HG03354 (cell line): ENCODE measurements around the gene MAP2K1.
"Not testable (repeated sequence)": the region's sequence is repeated elsewhere in the genome, so short reads cannot be mapped to it uniquely, and the experiment has no call there.

Source experiments
- ATAC-seq: cut with Tn5 transposase; IDR thresholded peaks from one replicate; pipeline ENCODE4 v1.9.1; 2021; ENCODE audit warnings: mild to moderate bottlenecking; ENCODE audit not compliant: unreplicated experiment, poor library complexity, severe bottlenecking

Gene MAP2K1

DNA sequence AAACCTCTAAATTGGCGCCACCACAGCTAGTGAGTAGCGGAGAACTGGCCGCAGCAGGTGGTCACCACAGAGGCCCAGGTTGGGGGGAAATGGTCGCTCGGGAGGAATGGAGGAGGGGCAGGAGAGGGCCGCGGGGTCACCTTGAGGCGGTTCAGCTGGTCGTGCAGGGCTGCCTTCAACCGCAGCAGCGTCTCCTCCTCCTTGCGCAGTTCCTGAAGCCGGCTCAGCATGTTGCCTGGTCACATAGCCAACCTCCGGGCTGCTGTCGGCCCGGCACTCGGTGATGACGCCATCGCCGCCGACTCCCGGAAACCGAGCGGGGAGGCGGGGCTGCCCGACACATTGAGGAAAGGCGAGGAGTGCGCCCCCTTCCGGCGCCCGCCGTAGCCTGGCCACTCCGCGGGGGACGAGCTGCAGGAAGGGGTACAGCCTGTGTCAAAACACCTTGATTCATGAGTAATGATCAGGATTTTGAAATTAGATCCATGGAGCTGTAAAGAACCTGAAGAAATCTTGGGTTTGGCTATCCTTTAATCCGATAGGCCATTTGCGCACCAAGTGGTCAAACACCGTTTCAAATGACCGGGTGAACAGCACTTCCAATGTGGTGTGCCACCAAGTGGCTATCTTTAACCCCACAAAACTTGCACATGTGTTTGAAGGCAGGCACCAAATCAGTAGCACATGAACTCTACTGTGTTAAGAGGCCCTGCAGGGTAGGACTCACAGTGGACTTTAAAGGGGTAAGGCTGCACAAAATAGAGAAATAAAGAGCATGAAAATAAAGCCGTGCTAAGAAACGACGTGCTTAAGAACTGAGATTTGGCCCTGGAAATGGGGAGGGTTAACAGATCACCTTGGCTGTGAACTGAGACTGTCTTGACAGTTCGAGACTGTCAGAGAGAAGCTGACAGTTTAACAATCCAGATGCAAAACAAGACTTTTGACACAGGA lies 111.1 kb downstream of the MAP2K1 start, which contains the start of gene SNAPC5:
Gene SNAPC5 (minus strand): TSS at position 261 of the 954 bp plus-strand sequence. CDS start 31 bp downstream, at position 230.
- peak; percentile 84 for ATAC-seq

DNA sequence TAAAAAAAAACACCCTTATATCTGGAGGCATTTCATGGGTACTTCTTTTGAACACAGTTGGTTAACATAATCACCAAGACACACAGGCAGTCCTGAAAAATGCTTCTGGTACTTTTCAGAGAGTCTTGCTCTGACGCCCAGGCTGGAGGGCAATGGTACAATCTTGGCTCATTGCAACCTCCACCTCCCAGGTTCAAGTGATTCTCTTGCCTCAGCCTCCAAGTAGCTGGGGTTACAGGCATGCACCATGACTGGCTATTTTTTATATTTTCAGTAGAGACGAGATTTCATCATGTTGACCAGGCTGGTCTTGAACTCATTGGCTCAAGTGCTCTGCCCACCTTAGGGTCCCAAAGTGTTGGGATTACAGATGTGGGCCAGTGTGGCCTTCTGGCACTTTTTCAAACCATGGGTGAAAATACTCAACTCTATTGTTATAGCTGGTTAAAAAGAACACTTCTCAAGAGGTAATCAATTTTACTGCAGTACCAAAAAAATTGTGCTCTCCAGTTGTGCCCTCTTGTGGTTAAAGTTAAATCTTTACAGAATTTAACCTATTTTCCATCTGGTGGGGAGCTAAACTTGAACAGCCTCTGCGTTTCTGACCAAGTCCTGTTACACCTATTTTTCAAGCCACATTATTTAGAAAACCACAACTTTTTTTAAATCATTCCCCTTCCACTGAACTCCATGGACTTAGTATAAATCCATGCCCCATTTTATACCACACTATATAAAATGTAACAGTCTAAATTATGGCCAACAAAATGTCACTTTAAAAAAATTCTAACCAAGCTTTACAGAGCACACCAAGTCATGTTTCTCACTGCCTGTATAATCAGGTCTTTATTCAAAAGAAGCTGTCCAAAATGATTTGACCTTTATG lies 112.0 kb downstream of the MAP2K1 start:
- no peak for ATAC-seq

DNA sequence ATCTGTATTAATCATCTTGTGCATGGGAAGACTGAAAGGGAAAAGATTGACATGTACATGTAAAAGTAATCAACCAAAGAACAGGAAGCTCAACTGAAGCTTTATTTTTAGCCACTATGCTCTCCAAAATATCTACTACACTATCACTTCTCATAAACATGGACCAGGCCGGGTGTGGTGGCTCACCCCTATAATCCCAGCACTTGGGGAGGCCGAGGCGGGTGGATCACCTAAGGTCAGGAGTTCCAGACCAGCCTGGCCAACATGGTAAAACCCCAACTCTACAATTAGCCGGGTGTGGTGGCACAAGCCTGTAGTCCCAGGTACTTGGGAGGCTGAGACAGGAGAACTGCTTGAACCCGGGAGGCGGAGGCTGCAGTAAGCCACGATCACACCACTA lies 113.6 kb downstream of the MAP2K1 start:
- not testable (repeated sequence) for ATAC-seq

DNA sequence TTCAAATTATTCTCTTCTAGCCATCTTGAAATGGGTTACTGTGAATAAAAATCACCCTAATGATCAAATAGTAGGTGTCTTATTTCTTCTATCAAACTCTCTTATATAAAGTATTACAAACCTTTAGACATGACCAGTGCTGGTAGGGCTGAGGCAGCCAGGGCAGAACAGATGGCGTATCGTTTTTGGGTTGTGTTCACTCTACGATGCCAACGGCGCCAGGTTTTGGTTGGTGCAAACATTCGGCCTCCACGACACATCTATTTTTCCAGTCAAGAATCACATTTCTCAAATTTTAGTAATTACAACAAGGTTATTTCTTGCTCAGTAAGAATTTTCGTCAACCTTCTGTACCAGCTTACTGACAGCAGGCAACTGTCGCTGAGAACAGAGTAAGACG lies 115.8 kb downstream of the MAP2K1 start:
- ATAC-seq: no peak

DNA sequence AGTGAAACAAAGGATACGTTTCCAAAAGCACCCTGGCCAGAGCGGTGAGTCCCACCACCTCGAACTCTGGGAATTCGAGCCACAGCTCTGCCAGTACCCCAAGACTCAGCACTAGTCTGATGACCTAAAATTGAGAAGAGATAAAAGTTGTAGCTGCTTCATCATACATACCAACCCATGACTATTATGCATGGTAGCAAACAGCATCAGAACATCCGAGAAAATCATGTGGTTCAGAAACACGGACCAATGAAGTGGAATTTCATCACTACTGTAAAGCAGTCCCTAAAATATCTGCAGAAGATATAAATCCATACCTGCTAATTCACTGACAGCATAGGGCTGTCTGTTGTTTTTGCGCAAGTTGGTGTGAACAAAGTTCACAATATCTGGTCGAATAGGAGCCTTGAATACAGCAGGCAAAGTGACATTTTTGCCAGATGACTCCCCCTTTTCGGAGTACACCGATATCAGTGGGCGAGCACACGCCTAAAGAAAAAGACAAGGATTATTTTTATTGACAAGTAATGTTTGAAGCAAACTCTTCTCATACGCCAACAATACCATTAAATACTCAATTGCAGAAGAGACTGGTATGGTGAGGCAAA lies 116.4 kb downstream of the MAP2K1 start:
- ATAC-seq: not testable (repeated sequence)

DNA sequence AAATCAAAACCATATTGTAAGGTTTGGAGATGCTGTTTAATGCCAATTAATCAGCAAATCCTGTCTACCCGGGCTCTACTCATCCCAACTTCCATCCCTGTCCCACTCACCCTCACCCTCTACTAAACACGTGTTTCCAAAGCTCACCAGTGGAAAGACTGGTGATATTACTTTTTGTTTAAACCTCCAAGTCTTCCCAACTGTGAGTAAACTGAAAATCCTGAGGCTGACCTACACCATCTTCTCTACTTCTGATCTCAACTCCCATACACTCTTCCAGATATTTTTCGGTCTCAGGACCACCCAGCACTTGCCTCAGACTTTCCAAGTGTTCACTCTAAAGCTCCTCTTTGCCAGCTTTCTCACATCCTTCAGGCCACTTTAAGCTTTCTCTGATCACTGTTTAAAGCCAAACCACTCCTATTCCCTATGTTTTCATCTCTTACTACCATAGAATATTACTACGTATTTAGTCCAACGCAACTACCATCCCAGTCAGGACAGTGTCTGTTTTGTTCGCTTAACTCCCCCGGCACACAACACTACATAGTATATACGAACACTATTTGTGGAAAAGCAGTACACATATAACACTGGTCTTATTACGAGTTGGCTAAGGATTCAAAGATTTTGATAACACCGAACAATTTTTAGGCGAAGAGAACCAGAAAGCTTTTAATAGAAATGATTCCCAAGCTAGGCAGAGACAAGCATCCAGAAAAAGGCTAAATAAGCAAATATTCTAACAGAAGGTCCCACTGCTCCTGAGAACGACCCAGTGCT lies 117.3 kb downstream of the MAP2K1 start:
- no peak for ATAC-seq

DNA sequence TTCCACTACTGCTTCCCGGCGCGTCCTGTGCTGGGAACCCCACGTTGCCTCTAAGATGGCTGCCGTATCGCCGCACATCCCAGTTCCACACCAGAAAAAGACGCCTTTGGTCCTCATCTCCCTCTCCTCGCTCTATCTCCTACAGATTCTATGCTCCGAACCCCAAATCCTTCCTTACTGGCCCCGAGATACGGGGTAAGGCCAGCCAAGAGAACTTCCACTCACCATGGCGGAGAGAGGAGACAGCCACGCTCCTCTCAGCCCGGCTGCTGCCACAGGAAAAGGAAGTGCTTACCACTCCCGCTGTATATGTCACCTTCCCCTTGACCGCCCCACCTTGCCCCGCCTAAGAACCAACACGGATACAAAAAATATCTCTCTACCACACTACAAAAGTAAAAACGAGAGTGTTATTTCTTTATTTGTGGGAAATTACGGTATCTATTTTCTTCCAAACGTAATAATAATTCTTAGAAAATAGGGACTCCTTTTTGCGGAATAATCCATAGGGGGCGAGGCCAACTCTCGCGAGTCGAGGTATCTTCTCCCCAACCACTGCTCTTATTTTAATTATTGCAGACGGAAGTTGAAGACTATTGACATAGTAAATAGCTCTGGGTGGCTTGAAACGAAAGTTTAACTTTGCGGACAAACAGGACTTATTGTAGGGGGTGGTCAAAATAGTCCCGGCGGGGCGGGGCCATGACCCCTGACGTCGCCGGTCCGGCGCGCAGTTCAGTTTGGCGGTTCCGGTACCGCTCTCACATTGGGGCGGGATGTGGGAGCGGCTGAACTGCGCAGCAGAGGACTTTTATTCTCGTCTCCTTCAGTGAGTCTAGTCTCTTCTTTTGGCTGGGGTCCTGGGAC lies 118.1 kb downstream of the MAP2K1 start, which contains the start of the genes RPL4 and ZWILCH:
Gene RPL4 (minus strand): TSS at position 293 of the 867 bp plus-strand sequence. CDS start 65 bp downstream, at position 228.
Gene ZWILCH (plus strand): TSS at position 764 of the 867 bp plus-strand sequence. CDS start 13 bp downstream, at position 777.
- peak; percentile 79 for ATAC-seq

DNA sequence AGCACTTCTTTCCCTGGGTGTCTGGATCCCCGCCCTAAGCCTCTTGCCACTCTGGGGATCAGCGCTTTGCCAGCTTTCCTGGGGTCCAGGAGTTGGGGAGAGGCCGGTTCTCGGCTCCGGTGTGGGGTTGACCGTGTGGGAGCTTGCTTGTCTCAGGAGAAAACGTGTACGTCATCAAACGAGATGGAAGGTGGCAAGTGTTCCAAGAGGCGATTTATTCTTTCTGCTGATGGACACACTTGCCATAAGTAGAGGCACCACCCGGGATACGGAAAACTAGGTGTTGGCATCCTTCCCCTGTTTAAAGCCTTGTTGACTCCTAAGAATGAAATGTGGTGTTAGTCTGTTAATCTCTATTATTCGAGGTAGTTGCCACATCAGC lies 118.7 kb downstream of the MAP2K1 start:
- ATAC-seq: no peak

DNA sequence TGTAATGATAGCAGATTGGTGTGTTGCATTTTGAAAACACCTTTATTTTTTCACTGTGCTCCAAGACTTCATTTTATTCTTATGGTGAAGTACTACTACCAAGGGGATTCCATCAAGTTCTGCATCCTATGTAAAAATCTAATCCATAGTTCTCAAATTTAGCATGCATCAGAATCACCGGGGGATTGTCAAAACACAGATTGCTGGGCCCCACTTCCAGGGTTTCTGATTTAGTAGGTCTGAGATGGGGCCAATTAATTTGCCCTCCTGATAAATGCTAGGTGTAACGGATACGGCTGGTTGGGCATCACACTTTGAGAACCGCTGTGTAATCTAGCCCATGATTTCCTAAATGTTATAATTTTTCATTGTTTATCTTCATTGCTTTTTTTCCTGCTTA lies 119.1 kb downstream of the MAP2K1 start:
- ATAC-seq: no peak

DNA sequence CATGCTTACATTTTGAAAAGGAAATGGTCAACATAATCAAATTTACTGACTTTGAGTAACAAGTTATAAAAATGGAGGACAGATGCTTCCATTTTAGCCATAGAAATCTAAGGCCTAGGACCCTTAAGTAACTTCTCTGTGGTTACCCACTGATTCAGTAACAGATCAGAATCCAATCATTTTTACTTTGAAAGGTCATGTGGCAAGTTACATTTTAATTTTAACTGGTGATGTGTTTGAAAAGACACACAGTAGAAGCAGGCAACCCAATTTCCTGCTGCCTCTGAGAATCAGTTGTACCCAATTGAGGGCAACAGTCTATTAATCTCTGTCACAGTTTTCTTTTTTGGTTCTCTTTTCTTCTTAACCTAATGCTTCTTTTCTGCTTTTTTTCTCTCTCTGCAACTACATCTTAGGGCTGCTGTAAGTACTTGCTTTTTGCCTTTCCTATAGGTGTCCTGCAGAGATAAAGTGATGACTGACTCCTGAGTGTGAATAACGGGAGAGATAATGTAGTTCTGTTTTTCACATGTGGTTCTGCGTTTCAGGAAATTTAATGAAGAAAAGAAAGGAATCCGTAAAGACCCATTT lies 121.7 kb downstream of the MAP2K1 start:
- no peak for ATAC-seq

DNA sequence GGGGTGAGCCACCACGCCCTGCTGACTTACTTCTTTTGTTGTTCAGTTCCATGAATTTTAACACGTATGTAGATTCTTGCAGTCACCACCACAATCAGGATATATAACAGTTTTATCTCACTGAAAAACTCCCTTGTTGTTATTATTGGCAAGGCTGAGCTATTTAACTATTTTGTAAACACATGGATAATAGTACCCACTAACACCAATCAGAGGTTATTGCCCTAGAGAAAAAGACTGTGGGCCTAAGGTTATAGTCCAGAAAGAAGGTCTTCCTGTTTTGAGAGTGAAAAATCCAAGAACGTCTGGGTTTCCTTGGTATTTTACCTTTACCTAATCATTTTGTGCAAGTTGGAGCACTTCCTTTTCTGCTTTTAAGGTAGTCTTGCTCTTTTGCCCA lies 127.9 kb downstream of the MAP2K1 start:
- ATAC-seq: no peak

DNA sequence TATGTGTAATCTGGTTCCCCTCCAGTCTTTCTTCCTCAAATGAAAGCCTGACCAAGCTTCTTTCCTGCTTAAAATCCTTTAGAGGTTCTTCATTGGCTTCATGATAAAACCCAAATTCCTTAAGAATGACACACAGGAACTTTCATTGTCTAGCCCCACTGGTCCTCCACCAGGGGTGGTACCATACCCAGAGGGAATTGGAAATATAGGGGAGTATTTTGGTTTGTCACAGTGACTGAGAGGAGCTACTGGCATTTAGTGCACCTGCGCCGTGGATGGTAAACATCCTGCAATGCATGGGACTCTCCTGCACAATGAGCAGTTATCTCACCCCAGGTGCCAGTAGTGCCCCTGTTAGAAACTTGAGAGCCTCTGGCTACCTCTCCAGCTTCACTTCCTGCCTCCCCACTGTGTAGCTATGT lies 129.2 kb downstream of the MAP2K1 start:
- ATAC-seq: no peak

DNA sequence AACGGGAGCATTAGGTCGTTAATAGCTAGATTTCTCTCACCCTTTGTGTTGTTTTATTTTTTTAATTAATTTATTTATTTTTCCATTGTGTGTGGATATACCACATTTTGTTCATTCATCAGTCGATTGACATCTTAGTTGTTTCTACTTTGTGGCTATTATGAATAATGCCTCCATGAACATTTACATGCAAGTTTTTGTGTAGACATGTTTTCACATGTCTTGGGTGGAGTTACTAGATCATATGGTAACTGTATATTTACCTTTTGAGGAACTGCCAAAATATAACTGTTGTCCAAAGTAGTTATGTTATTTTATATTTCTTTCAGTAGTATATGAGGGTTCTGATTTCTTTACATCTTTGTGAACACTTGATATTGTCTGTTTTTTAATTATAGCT lies 137.2 kb downstream of the MAP2K1 start:
- ATAC-seq: no peak

DNA sequence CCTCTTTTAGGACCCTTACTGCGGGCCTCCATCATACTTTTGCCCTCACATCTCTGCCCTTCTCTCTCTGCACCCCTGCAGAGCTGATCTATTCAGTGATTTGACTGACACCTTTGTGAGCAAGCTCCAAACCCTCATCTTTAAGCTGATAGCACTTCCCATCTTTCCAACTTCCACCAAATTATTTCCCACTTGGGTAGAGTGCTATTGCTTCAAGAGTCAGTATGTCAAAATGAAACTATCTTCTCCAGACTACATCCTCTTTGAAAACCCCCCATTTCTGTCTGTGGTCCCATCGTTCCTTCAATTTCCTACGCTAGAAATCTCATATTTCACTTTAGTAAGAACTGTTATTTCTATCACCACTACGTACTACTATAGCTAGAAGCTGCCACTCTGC lies 138.1 kb downstream of the MAP2K1 start:
- no peak for ATAC-seq

DNA sequence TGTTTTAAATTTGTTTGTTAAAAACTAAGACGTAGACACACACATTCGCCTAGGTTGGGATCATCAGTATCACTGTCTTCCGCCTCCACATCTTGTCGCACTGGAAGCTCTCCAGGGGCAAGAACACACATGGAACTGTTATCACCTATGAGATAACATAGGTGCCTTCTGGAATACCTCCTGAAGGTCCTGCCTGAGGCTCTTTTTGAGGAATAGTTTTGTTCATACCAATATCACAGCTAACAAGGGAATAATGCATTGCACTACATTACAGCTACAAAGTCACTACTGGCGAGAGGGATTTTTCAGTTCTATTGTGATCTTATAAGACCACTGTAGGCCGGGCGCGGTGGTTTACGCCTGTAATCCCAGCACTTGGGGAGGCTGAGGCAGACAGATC lies 148.3 kb downstream of the MAP2K1 start:
- no peak for ATAC-seq
